ENCODE results near the gene ZC3H18. TPM values are rescaled to one million over a fixed set of nuclear protein-coding genes. Genes with fewer than 3 reads are reported as not detected.

ZC3H18 gene
- polyA plus RNA-seq, 1 donor from 2014 or later, result 12.8 TPM

DNA sequence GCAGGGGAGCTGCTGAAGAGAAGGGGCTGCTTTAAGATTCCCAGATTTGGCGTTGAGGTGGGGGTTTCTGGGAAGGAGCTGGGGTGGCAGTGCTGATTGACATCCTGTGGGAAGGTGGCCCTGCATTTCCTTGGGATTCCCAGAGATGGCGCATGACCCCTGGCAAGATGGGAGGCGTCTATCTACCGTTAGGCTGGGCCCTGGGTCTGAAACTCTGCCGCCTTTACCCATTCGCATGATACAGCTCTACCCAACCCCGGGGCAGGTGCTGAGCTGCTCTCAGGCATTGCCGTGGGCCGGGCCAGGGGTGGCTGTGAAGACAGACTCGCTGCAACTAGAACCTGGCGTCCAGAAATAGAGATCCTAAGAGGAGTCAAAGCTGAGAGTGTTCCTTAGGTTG lies 102.6 kb downstream of the ZC3H18 start:
- no peak overlapping the region for H2AFZ ChIP-seq (ENCODE audit: low read depth, low read length)
- H3K27ac ChIP-seq (ENCODE audit: low read length), result no peak overlapping the region
- H3K4me3 ChIP-seq (ENCODE audit: low read length), result no peak overlapping the region
- H3K4me2 ChIP-seq (ENCODE audit: low read length), result no peak overlapping the region
- H3K9me3 ChIP-seq (ENCODE audit: low read length), result no peaks in the 10 kb centered on the region
- TF ChIP-seq, protein P1, sequence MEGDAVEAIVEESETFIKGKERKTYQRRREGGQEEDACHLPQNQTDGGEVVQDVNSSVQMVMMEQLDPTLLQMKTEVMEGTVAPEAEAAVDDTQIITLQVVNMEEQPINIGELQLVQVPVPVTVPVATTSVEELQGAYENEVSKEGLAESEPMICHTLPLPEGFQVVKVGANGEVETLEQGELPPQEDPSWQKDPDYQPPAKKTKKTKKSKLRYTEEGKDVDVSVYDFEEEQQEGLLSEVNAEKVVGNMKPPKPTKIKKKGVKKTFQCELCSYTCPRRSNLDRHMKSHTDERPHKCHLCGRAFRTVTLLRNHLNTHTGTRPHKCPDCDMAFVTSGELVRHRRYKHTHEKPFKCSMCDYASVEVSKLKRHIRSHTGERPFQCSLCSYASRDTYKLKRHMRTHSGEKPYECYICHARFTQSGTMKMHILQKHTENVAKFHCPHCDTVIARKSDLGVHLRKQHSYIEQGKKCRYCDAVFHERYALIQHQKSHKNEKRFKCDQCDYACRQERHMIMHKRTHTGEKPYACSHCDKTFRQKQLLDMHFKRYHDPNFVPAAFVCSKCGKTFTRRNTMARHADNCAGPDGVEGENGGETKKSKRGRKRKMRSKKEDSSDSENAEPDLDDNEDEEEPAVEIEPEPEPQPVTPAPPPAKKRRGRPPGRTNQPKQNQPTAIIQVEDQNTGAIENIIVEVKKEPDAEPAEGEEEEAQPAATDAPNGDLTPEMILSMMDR (IDR thresholded peaks at IDR 0.05; ENCODE audit: poor library complexity, severe bottlenecking), result no peak
- TF ChIP-seq TAF1 (IDR thresholded peaks at IDR 0.05; ENCODE audit: low read depth) (no peak), MXI1 (conservative IDR thresholded peaks at IDR 0.05; ENCODE audit: poor library complexity, severe bottlenecking) (no peak), POLR2AphosphoS5 (IDR thresholded peaks at IDR 0.05) (no peak), EP300 (conservative IDR thresholded peaks at IDR 0.05; ENCODE audit: poor library complexity, severe bottlenecking) (no peak), SMC3 (conservative IDR thresholded peaks at IDR 0.05; ENCODE audit: poor library complexity) (no peak), RAD21 (conservative IDR thresholded peaks at IDR 0.05) (no peak), EZH2 (IDR thresholded peaks at IDR 0.05; ENCODE audit: borderline replicate concordance, insufficient read depth, low read length, poor library complexity, severe bottlenecking) (no peak)
- TF ChIP-seq, protein P2, sequence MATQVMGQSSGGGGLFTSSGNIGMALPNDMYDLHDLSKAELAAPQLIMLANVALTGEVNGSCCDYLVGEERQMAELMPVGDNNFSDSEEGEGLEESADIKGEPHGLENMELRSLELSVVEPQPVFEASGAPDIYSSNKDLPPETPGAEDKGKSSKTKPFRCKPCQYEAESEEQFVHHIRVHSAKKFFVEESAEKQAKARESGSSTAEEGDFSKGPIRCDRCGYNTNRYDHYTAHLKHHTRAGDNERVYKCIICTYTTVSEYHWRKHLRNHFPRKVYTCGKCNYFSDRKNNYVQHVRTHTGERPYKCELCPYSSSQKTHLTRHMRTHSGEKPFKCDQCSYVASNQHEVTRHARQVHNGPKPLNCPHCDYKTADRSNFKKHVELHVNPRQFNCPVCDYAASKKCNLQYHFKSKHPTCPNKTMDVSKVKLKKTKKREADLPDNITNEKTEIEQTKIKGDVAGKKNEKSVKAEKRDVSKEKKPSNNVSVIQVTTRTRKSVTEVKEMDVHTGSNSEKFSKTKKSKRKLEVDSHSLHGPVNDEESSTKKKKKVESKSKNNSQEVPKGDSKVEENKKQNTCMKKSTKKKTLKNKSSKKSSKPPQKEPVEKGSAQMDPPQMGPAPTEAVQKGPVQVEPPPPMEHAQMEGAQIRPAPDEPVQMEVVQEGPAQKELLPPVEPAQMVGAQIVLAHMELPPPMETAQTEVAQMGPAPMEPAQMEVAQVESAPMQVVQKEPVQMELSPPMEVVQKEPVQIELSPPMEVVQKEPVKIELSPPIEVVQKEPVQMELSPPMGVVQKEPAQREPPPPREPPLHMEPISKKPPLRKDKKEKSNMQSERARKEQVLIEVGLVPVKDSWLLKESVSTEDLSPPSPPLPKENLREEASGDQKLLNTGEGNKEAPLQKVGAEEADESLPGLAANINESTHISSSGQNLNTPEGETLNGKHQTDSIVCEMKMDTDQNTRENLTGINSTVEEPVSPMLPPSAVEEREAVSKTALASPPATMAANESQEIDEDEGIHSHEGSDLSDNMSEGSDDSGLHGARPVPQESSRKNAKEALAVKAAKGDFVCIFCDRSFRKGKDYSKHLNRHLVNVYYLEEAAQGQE (IDR thresholded peaks at IDR 0.05; ENCODE audit: borderline replicate concordance), result no peak
- H3K9ac ChIP-seq (ENCODE audit: low read length), result no peak overlapping the region
- no peaks in the 10 kb centered on the region for H3K36me3 ChIP-seq (ENCODE audit: insufficient read depth, low read length)
- H3K27me3 ChIP-seq (ENCODE audit: insufficient read depth, low read depth, low read length), result no peaks in the 10 kb centered on the region
- no peaks in the 10 kb centered on the region for H3K79me2 ChIP-seq (replicated peaks; ENCODE audit: insufficient read depth, low read length)
- no peaks in the 10 kb centered on the region for H3F3A ChIP-seq (ENCODE audit: insufficient read depth, low read length, poor library complexity, severe bottlenecking)
- no peaks in the 10 kb centered on the region for H4K20me1 ChIP-seq (ENCODE audit: insufficient read depth)
- H3K9me2 ChIP-seq (ENCODE audit: insufficient read depth, low read length), result no peaks in the 10 kb centered on the region

DNA sequence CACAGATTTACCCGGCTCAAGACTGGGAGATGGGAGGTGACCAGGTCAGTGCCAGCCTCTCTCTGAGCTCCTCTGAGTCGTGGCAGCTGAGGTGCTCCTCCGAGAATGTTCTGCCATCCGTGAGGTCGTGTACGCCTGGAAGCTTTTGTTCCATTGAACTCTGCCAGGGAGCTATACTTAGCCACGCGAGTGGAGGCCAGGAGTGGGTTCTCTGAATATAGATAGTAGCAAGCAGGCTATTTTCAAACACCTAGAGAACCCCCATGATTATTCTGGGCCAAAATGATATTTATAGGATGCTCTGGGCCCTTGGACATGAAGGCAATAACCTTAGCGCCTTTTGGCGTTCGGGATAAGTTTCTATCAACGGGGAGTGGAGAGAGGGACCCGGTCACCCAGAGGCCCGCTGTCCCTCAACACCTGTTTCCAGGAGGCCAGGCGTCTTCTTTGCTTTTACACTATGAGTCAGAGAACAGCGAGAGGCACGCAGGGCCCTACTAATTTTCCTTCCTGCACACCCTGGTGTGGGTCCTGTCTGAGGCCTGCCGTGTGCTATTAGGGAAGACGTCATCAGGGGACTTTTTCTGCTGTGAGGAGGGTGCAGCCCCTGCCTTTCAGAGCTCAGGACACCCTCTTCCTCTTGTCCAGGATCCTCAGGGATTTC lies 103.6 kb downstream of the ZC3H18 start:
- TF ChIP-seq, protein P1 (IDR thresholded peaks at IDR 0.05; ENCODE audit: poor library complexity, severe bottlenecking), result no peak
- TF ChIP-seq SMC3 (conservative IDR thresholded peaks at IDR 0.05; ENCODE audit: poor library complexity) (no peak), MXI1 (conservative IDR thresholded peaks at IDR 0.05; ENCODE audit: poor library complexity, severe bottlenecking) (no peak), EP300 (conservative IDR thresholded peaks at IDR 0.05; ENCODE audit: poor library complexity, severe bottlenecking) (no peak), TAF1 (IDR thresholded peaks at IDR 0.05; ENCODE audit: low read depth) (no peak), POLR2AphosphoS5 (IDR thresholded peaks at IDR 0.05) (no peak), EZH2 (IDR thresholded peaks at IDR 0.05; ENCODE audit: borderline replicate concordance, insufficient read depth, low read length, poor library complexity, severe bottlenecking) (no peak), RAD21 (conservative IDR thresholded peaks at IDR 0.05) (no peak)
- TF ChIP-seq, protein P2 (IDR thresholded peaks at IDR 0.05; ENCODE audit: borderline replicate concordance), result no peak
- Histone ChIP-seq H3K9ac (ENCODE audit: low read length) (no peak overlapping the region), H4K20me1 (ENCODE audit: insufficient read depth) (no peaks in the 10 kb centered on the region), H3K36me3 (ENCODE audit: insufficient read depth, low read length) (no peaks in the 10 kb centered on the region), H3K4me3 (ENCODE audit: low read length) (no peak overlapping the region), H3K9me2 (ENCODE audit: insufficient read depth, low read length) (no peaks in the 10 kb centered on the region), H3F3A (ENCODE audit: insufficient read depth, low read length, poor library complexity, severe bottlenecking) (no peaks in the 10 kb centered on the region), H3K27me3 (ENCODE audit: insufficient read depth, low read depth, low read length) (no peaks in the 10 kb centered on the region), H3K79me2 (replicated peaks; ENCODE audit: insufficient read depth, low read length) (no peaks in the 10 kb centered on the region), H3K4me2 (ENCODE audit: low read length) (no peak overlapping the region), H2AFZ (ENCODE audit: low read depth, low read length) (no peak overlapping the region), H3K9me3 (ENCODE audit: low read length) (no peaks in the 10 kb centered on the region), H3K27ac (ENCODE audit: low read length) (no peak overlapping the region)
